GM12892 (cell line): ENCODE results near the gene ADPRS. TPM values are rescaled to one million over a fixed set of nuclear protein-coding genes. Genes with fewer than 3 reads are reported as not detected.

Experiments
- DNase-seq: peaks from one replicate; pipeline ENCODE4 v3.0.0; 2011; ENCODE audit not compliant: insufficient read length
- FAIRE-seq: peaks from 2 replicates; lab custom pipeline; 2011; peaks lifted over from hg19 to GRCh38; lab: Jason Lieb, UNC
- POLR2A ChIP-seq: IDR thresholded peaks from 2 replicates; pipeline ENCODE4 v1.6.1; 2011; ENCODE audit warnings: low read depth, low read length, control low read depth
- POLR2AphosphoS5 ChIP-seq: IDR thresholded peaks from 2 replicates; pipeline ENCODE4 v1.6.1; 2011; ENCODE audit warnings: low read depth, low read length, control low read depth
- TAF1 ChIP-seq: IDR thresholded peaks from 2 replicates; pipeline ENCODE4 v1.6.1; 2011; ENCODE audit warnings: low read depth, mild to moderate bottlenecking, control low read depth, low read length, borderline replicate concordance
- polyA plus RNA-seq: library from polyadenylated mRNA; unstranded; fragments of >200 nt; gene quantifications from one replicate; pipeline ENCODE4 v1.2.1, GENCODE V29; 2012; ENCODE audit warnings: missing spikeins, inconsistent platforms; ENCODE audit not compliant: missing spikeins

ADPRS gene, protein sequence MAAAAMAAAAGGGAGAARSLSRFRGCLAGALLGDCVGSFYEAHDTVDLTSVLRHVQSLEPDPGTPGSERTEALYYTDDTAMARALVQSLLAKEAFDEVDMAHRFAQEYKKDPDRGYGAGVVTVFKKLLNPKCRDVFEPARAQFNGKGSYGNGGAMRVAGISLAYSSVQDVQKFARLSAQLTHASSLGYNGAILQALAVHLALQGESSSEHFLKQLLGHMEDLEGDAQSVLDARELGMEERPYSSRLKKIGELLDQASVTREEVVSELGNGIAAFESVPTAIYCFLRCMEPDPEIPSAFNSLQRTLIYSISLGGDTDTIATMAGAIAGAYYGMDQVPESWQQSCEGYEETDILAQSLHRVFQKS
- polyA plus RNA-seq = 36.6 TPM

DNA sequence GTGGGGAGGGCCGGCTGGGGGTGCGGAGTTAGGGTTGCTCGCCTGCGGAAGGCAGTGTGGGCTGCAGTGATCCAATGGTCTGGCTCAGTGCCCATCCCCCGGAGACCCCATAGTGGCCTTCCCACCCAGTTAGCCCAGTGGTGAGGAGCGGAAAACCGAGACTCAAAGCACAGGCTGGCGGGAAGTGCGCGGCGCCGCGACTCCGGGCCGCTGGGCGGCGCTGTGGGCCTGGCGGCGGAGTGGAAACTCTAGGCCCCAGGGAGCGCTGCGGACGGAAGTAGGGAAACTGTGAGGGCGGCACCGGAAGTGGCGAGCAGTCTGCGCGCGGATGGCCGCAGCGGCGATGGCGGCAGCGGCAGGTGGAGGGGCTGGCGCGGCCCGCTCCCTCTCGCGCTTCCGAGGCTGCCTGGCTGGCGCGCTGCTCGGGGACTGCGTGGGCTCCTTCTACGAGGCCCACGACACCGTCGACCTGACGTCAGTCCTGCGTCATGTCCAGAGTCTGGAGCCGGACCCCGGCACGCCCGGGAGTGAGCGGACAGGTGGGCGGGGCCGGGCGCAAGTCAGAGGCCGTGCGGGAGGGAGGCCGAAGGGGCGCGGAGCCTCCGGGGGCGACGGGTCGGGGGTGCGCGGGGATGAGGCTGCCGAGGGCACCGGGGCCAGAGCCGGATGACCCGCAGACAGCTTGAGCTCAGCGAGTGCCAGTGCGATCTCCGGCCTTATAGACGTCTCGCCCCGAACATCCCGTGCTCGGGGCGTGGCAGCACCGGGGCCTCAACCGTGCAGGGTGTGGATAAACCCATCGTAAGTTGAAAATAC is at the start of gene ADPRS:
TSS of gene ADPRS (plus strand) at position 316 of the 816 bp plus-strand sequence. CDS start at position 329, 13 bp downstream.
- FAIRE-seq (peak; percentile 97), DNase-seq (peak; percentile 96)
- TF ChIP-seq POLR2AphosphoS5 (peak; percentile 96), POLR2A (peak; percentile 99), TAF1 (peak; percentile 98)

DNA sequence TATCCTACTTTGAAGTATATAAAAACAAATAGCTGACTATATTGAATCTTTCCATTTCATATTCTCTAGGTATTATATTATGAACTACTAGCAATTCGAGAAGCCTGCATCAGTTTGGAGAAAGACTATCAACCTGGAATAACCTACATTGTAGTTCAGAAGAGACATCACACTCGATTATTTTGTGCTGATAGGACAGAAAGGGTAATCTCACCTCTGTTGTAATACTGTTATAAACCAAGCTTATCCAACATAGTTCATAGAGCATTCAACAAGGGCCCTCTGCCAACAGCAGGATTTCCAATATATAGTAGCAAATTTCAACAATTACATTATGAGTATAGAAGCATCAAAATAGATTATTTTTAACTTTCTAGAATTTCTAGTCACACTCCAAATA is 48.5 kb upstream of the ADPRS start:
- peak; percentile 42 for FAIRE-seq
- no peak for DNase-seq
- TF ChIP-seq POLR2A (no peak), POLR2AphosphoS5 (no peak), TAF1 (no peak)

DNA sequence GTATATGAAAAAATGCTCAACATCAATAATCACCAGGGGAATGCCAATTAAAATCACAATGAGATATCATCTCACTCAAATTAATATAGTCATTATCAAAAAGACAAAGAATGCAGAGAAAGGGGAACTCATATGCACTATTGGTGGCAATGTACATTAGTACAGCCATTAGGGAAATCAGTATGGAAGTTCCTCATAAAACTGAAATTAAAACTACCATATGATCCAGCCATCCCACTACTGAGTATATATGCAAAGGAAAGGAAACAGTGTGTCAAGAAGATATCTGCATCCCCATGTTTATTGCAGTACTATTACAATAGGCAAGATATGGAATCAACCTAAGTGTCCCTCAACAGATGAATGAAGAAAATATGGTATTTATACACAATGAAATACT is 36.9 kb upstream of the ADPRS start:
- DNase-seq (no peak), FAIRE-seq (no peak)
- TF ChIP-seq POLR2AphosphoS5 (no peak), POLR2A (no peak), TAF1 (no peak)

DNA sequence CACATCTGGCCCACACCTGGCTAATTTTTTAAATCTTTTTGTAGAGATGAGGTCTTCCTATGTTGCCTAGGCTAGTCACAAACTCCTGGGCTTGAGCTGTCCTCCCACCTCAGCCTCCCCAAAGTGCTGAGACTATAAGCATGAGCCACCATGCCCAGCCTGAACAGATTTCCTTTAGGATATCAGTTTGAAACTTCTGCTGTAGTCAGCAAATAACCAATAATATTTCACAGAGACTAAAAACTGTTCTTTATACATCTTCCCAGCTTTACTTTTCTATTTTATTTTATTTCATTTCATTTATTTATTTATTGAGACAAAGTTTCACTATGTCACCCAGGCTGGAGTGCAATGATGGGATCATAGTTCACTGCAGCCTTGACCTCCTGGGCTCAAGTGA is 34.7 kb upstream of the ADPRS start:
- FAIRE-seq (no peak), DNase-seq (no peak)
- TF ChIP-seq POLR2AphosphoS5 (no peak), POLR2A (no peak), TAF1 (no peak)

DNA sequence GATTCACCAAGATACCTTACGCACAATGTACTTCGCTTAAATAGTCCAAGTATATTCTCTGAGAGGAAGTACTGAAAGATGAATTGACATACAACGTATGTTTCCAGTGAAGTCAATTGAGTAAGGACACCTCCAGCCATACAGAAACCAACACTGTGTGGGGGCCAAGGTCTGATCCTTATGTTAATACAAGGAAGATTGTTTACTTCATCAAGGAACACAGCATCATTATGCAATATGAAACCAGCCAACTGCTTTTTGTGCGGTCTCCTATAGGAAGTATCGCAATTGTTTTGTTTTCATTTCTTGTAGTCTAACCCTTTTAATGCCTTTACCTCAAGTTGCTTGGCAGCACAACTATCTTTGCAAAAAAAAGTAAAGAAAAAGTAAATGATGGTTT is 33.0 kb upstream of the ADPRS start:
- DNase-seq = no peak
- TF ChIP-seq POLR2AphosphoS5 (no peak), POLR2A (no peak), TAF1 (no peak)
- no peak for FAIRE-seq

DNA sequence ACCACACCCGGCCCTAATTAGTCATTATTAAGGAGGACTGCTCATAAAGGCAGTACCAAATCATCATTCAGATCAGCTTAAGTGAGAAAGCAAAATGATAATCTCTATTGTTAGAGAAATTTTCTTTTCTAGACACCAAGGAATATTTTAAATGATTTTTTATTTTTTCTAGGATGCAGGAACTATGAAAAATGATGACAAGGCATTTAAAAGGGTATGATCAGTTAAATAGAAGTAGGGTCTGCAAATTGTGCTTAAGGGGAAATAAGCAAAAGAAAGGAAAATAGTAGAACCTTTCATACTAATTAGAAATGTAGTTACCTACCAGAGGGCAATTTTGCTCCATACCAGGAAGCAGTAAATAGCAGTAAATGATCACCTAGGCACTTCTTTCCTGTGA is 26.4 kb upstream of the ADPRS start:
- no peak for TF ChIP-seq POLR2AphosphoS5
- no peak for TF ChIP-seq TAF1
- no peak for TF ChIP-seq POLR2A
- FAIRE-seq = no peak
- no peak for DNase-seq

DNA sequence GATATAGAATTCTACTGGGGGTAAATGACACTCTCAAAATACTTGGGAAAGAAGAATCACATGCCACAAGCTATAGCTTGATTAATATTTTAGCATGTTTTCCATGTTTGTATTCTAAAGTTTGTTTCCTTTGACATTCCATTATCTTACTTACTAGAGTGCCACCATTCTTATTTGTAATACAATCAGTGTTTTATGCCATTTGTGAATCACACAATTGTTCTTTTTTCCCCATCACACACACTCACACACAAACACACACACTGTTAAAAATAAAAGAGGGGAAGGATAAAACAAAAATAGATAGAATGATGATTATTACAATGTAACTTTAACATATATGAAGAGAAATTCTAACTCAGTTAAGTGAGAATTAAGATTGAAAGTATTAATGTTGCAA is 20.8 kb upstream of the ADPRS start:
- no peak for FAIRE-seq
- TF ChIP-seq POLR2A (no peak), TAF1 (no peak), POLR2AphosphoS5 (no peak)

DNA sequence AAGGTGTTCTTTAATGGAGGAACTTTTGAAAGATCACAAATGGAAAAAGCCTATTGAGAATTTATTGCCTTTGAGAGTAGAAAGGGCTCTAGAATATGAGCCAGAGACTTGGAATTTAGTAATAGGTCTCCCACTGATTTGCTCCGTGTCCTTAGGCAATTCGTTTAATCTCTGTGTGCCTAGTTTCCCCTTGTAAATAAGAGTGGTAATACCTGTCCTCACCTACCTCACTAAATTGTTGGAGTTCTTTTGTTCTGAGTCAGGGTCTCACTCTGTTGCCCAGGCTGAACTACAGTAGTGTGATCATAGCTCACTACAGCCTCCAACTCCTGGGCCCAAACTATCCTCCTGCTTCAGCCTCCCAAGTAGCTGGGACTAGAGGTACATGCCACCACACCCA is 19.8 kb upstream of the ADPRS start:
- no peak for TF ChIP-seq TAF1
- no peak for TF ChIP-seq POLR2AphosphoS5
- no peak for TF ChIP-seq POLR2A
- DNase-seq (no peak), FAIRE-seq (no peak)

More for the DNA sequence above, 20.8 kb upstream of the ADPRS start:
- DNase-seq = no peak

DNA sequence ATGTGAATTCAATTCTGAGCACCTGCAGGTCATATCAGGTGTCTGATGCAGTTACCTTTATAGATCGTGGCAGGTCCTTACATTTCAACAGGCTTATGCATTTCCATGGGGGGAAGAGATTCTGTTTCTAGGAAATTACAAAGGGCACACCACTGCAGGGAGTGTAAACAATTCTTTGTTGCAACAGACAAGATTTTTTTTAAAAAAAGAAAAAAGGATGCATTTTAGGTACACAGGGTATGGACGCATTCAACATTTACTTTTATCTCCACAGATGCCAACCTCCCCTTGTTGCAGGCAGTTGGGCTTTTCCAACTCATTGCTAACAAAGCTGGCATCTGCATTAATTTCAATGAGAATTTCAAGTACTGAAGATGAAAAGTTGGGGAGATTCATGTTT is 18.3 kb upstream of the ADPRS start:
- no peak for DNase-seq
- TF ChIP-seq POLR2A (no peak), POLR2AphosphoS5 (no peak), TAF1 (no peak)
- no peak for FAIRE-seq

DNA sequence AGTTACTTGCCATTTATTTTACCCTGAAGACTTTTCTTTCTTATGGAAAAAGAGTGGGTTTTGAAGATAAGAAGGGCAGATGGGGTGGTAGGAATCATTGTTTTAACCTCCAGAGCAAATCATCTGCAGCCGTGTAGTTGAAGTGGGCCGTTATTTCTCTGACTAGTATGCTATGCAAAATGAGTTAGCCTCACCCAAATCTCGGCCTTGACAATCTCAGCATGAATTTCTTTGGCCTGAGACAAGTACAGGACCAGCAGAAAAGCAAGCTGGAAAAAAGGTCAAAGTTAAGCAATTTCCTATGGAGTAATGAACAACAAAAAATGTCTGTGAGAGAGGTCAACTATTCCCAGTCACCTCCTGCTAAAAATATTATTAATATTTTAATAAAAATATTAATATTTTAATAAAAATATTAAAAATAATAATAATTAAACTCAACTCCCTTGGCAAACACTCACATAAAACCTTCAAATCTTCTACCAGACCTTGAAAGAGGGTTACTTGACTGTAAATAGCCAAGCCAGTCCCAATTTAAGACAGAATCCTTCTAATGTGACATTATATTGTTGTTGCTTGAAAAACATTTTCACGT is 11.6 kb upstream of the ADPRS start:
- TF ChIP-seq POLR2A = no peak
- TF ChIP-seq POLR2AphosphoS5 = no peak
- no peak for TF ChIP-seq TAF1
- FAIRE-seq (no peak), DNase-seq (no peak)

DNA sequence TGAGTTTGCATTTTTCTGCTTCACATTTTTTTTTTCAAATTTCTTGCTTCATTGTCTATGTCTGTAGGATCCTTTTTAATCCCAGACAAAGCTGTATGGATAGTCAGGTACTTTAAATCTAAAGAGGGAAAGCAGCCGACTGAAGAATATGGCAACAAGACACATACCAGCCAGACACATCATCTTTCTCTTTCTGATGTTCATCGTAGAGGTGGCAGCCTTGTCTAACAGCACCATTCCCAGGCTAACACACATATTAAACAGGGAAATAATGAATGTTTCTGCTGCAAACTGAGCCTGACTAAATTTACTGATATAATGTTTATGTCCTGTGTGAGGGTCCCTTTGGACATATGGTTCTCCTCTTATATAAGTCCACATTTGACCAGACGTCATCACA is 8.5 kb upstream of the ADPRS start:
- TF ChIP-seq POLR2AphosphoS5 (no peak), POLR2A (no peak), TAF1 (no peak)
- DNase-seq (no peak), FAIRE-seq (no peak)

DNA sequence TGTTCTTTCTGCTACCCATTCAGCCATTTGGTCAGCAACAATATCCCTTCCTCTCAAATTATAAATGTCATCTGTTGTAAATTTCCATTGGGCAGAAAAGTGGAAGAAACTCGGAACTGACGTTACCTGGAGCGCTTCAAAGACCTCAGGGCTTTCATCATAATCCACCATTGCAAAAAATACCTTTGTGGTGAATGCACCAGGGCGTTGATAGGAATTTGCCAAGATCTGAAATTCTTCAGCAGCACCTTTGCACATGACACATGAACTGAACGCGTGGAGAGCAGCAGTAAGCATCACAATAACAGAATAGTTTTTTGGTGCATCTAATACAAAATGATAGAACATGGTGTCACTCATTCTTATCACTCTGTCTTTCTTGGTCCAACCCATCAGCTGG is 7.9 kb upstream of the ADPRS start:
- no peak for DNase-seq
- TF ChIP-seq POLR2AphosphoS5 (no peak), TAF1 (no peak), POLR2A (no peak)
- no peak for FAIRE-seq
